COR-L47 (cell line): Measurements from ENCODE around the gene ZNF580.

Source experiments
- DNase-seq: peaks from one replicate; lab custom pipeline; 2025; lab: John Stamatoyannopoulos, UW

Gene ZNF580

GRCh38 chr19:55624109-55625003 is 16.4 kb upstream of the ZNF580 start, which contains the start of gene ZNF784:
ZNF784 (minus strand) TSS chr19:55624566; CDS start chr19:55624561, 5 bp downstream.
- DNase-seq: peak; percentile 96

- DNase-seq: no peak
Measured at GRCh38 chr19:55625004-55625326, 15.8 kb upstream of the ZNF580 start.

- no peak for DNase-seq
Measured at GRCh38 chr19:55626350-55626749, 14.5 kb upstream of the ZNF580 start.

- DNase-seq: peak; percentile 88
Measured at GRCh38 chr19:55632463-55632834, 8.4 kb upstream of the ZNF580 start.

GRCh38 chr19:55633861-55634260 is 6.9 kb upstream of the ZNF580 start:
- no peak for DNase-seq

GRCh38 chr19:55635334-55635717 is 5.5 kb upstream of the ZNF580 start:
- no peak for DNase-seq

GRCh38 chr19:55635856-55636440 is 4.9 kb upstream of the ZNF580 start:
- no peak for DNase-seq

- DNase-seq: no peak
Measured at GRCh38 chr19:55636723-55637122, 4.1 kb upstream of the ZNF580 start.

GRCh38 chr19:55637534-55637933 is 3.3 kb upstream of the ZNF580 start:
- DNase-seq: no peak

GRCh38 chr19:55638864-55639359 is 1.9 kb upstream of the ZNF580 start:
- DNase-seq: peak; percentile 58

GRCh38 chr19:55640043-55640576 is 692 bp upstream of the ZNF580 start:
- peak; percentile 59 for DNase-seq

- no peak for DNase-seq
Measured at GRCh38 chr19:55641426-55642152, 787 bp downstream of the ZNF580 start.

GRCh38 chr19:55642153-55643002 is 1.6 kb downstream of the ZNF580 start:
- no peak for DNase-seq

GRCh38 chr19:55643003-55643886 is 2.4 kb downstream of the ZNF580 start, which contains the start of gene ZNF581:
ZNF581 (plus strand) TSS chr19:55643649; CDS start chr19:55644572, 923 bp downstream.
- DNase-seq: peak; percentile 45

- no peak for DNase-seq
Measured at GRCh38 chr19:55643887-55644176, 3.0 kb downstream of the ZNF580 start.

GRCh38 chr19:55644191-55644833 is 3.5 kb downstream of the ZNF580 start:
- no peak for DNase-seq

- no peak for DNase-seq
Measured at GRCh38 chr19:55644842-55645511, 4.2 kb downstream of the ZNF580 start.

- DNase-seq: no peak
Measured at GRCh38 chr19:55645512-55645881, 4.7 kb downstream of the ZNF580 start.

- DNase-seq: no peak
Measured at GRCh38 chr19:55646889-55647731, 6.3 kb downstream of the ZNF580 start.
